GM21360 (cell line): ENCODE measurements around the gene MPZL1.

ENCODE experiments used
- ATAC-seq: cut with Tn5 transposase; IDR thresholded peaks from one replicate; pipeline ENCODE4 v1.9.1; 2021; ENCODE audit warnings: mild to moderate bottlenecking, moderate library complexity; ENCODE audit not compliant: unreplicated experiment

MPZL1 gene

DNA sequence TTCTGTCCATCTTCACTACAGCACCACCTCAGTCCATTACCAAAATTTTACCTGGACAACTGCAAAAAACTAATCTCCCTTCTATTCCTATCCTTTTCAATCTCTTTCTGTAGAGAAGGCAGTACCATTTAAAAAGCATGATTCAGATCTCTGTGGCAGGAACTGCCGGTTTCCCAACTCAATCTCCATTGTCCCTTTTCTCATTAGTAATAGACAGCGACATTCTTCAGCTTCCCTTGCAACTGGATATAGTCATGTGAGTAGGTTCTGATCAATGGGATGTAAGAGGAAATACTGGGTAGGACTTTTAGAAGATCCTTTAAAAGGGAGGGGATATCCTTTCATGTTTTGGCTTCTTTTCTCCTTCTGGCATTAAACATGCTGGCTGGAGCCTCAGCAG lies 117.2 kb downstream of the MPZL1 start:
- no peak for ATAC-seq
